GM23338 (cell line): ENCODE data around the gene TP73. TPM values are rescaled to one million over a fixed set of nuclear protein-coding genes. Genes with fewer than 3 reads are reported as not detected.

ENCODE experiments used
- ATAC-seq: fragments of 200-7000 bp; cut with Tn5 transposase; 3 replicates; pipeline ENCODE4 v1.9.1; 2020
- DNase-seq: peaks from one replicate; pipeline ENCODE4 v3.0.0-alpha.2; 2015; ENCODE audit warnings: low spot score
- H2AFZ ChIP-seq: fragments of 200-600 bp; sonication (generic); 2 replicates; pipeline ENCODE4 v1.8.0; 2016; ENCODE audit warnings: antibody characterized with exemption, mild to moderate bottlenecking, moderate library complexity
- H3F3A ChIP-seq: fragments of 200-600 bp; sonication (generic); replicated peaks from 2 replicates; pipeline ENCODE4 v1.8.0; 2017; ENCODE audit warnings: antibody characterized with exemption, mixed run types, low read depth
- H3K27ac ChIP-seq: fragments of 200-600 bp; sonication (generic); 2 replicates; pipeline ENCODE4 v1.6.1; 2016; ENCODE audit warnings: low read depth
- H3K27me3 ChIP-seq: fragments of 200-600 bp; sonication (generic); 2 replicates; pipeline ENCODE4 v1.8.0; 2016; ENCODE audit warnings: mild to moderate bottlenecking, mixed run types, moderate library complexity; ENCODE audit not compliant: insufficient read depth
- H3K36me3 ChIP-seq: fragments of 200-600 bp; sonication (generic); 2 replicates; pipeline ENCODE4 v1.8.0; 2016; ENCODE audit warnings: mild to moderate bottlenecking; ENCODE audit not compliant: insufficient read depth
- H3K4me1 ChIP-seq: fragments of 200-600 bp; sonication (generic); 2 replicates; pipeline ENCODE4 v1.8.0; 2016; ENCODE audit warnings: mild to moderate bottlenecking, moderate library complexity; ENCODE audit not compliant: insufficient read depth
- H3K4me2 ChIP-seq: fragments of 200-600 bp; sonication (generic); 2 replicates; pipeline ENCODE4 v1.7.1; 2017; ENCODE audit warnings: mixed run types
- H3K4me3 ChIP-seq: fragments of 200-600 bp; sonication (generic); 2 replicates; pipeline ENCODE4 v1.6.1; 2016; ENCODE audit warnings: mixed run types
- H3K79me2 ChIP-seq: fragments of 200-600 bp; sonication (generic); replicated peaks from 2 replicates; pipeline ENCODE4 v1.8.0; 2017; ENCODE audit warnings: mild to moderate bottlenecking; ENCODE audit not compliant: insufficient read depth
- H3K9me2 ChIP-seq: fragments of 200-600 bp; sonication (generic); 2 replicates; pipeline ENCODE4 v1.8.0; 2017; ENCODE audit not compliant: insufficient read depth
- H4K20me1 ChIP-seq: fragments of 200-600 bp; sonication (generic); replicated peaks from 2 replicates; pipeline ENCODE4 v1.8.0; 2017; ENCODE audit warnings: mild to moderate bottlenecking; ENCODE audit not compliant: insufficient read depth
- H3K27ac Mint-ChIP-seq: 2 replicates; pipeline ENCODE4 v1.8.0; 2020; ENCODE audit warnings: inconsistent platforms, mild to moderate bottlenecking, moderate library complexity, mixed read lengths
- H3K27me3 Mint-ChIP-seq: 3 replicates; pipeline ENCODE4 v1.8.0; 2022; ENCODE audit warnings: low read depth, mild to moderate bottlenecking, moderate library complexity, mixed read lengths, inconsistent platforms; ENCODE audit not compliant: insufficient read depth, poor library complexity
- H3K36me3 Mint-ChIP-seq: 3 replicates; pipeline ENCODE4 v1.8.0; 2021; ENCODE audit warnings: low read depth, mild to moderate bottlenecking, inconsistent platforms, moderate library complexity, mixed read lengths
- H3K4me1 Mint-ChIP-seq: 3 replicates; pipeline ENCODE4 v1.8.0; 2020; ENCODE audit warnings: mild to moderate bottlenecking, inconsistent platforms, mixed read lengths
- H3K4me3 Mint-ChIP-seq: 3 replicates; pipeline ENCODE4 v1.8.0; 2021; ENCODE audit warnings: moderate library complexity, mild to moderate bottlenecking, inconsistent platforms, mixed read lengths
- H3K9me3 Mint-ChIP-seq: 3 replicates; pipeline ENCODE4 v1.8.0; 2020; ENCODE audit warnings: moderate library complexity, mild to moderate bottlenecking, inconsistent platforms, mixed read lengths
- CREB1 ChIP-seq: fragments of 250-450 bp; sonication (Bioruptor Pico); IDR thresholded peaks from 2 replicates; pipeline ENCODE4 v1.5.0; 2020; ENCODE audit warnings: low read depth, mild to moderate bottlenecking, moderate library complexity
- CTCF ChIP-seq, 2 experiments: fragments of 200-600 bp in 1 of 2; sonication (generic) in 1 of 2; conservative IDR thresholded peaks; 2 replicates each; pipeline versions ENCODE4 v1.5.1 to v1.6.1; 2016 to 2017; ENCODE audit warnings: antibody characterized with exemption in 2 of 2, low read depth in 2 of 2, mild to moderate bottlenecking in 2 of 2, moderate library complexity in 1 of 2
- ETS1 ChIP-seq: IDR thresholded peaks from 2 replicates; pipeline ENCODE4 v1.6.1; 2016; ENCODE audit warnings: antibody characterized with exemption
- EZH2 ChIP-seq: fragments of 200-600 bp; sonication (generic); IDR thresholded peaks from one replicate; pipeline ENCODE4 v1.8.0; 2017; ENCODE audit warnings: antibody characterized with exemption, mild to moderate bottlenecking, low read depth; ENCODE audit not compliant: unreplicated experiment
- EZH2phosphoT487 ChIP-seq: fragments of 200-600 bp; sonication (generic); IDR thresholded peaks from one replicate; pipeline ENCODE4 v1.8.1; 2018; ENCODE audit warnings: antibody characterized with exemption; ENCODE audit not compliant: unreplicated experiment
- JUNB ChIP-seq: IDR thresholded peaks from one replicate; pipeline ENCODE4 v1.6.1; 2016; ENCODE audit warnings: antibody characterized with exemption; ENCODE audit not compliant: unreplicated experiment
- NANOG ChIP-seq: IDR thresholded peaks from 2 replicates; pipeline ENCODE4 v1.6.1; 2016; ENCODE audit warnings: antibody characterized with exemption, borderline replicate concordance
- POLR2AphosphoS5 ChIP-seq: IDR thresholded peaks from 2 replicates; pipeline ENCODE4 v1.6.1; 2016; ENCODE audit warnings: antibody characterized with exemption, low read depth
- REST ChIP-seq: IDR thresholded peaks from one replicate; pipeline ENCODE4 v1.6.1; 2018; ENCODE audit warnings: antibody characterized with exemption; ENCODE audit not compliant: unreplicated experiment
- STAT1 ChIP-seq: IDR thresholded peaks from one replicate; pipeline ENCODE4 v1.6.1; 2016; ENCODE audit warnings: antibody characterized with exemption; ENCODE audit not compliant: unreplicated experiment
- ZNF114 ChIP-seq: fragments of 250-450 bp; sonication (Bioruptor Pico); IDR thresholded peaks from 2 replicates; pipeline ENCODE4 v1.5.0; 2020; ENCODE audit warnings: mild to moderate bottlenecking, moderate library complexity
- ZNF331 ChIP-seq: fragments of 250-450 bp; sonication (Bioruptor Pico); IDR thresholded peaks from 2 replicates; pipeline ENCODE4 v1.5.0; 2020; ENCODE audit warnings: low read depth, mild to moderate bottlenecking, moderate library complexity
- ZNF462 ChIP-seq: fragments of 250-450 bp; sonication (Bioruptor Pico); IDR thresholded peaks from 2 replicates; pipeline ENCODE4 v1.5.0; 2020; ENCODE audit warnings: mild to moderate bottlenecking, moderate library complexity
- polyA plus RNA-seq: library from polyadenylated mRNA; unstranded; fragments of >200 nt; fragmentation: Nextera tagmentation; extraction: Ambion mirVana; gene quantifications from 2 replicates; pipeline ENCODE4 v1.2.1, GENCODE V29; 2016
- total RNA-seq: library from RNA; depleted of rRNA; stranded (reverse); fragments of >200 nt; shearing (Covaris generic); gene quantifications from 2 replicates; pipeline ENCODE4 v1.2.3, GENCODE V29; 2014

Gene TP73
- total and polyA plus RNA-seq, 2 experiments from 2014 or later: 1.4 to 3.4 TPM

- no peaks in the 10 kb centered on the region for H3K9me3 Mint-ChIP-seq
- Histone ChIP-seq H3K27me3 (no peaks in the 10 kb centered on the region), H3K4me3 (no peak overlapping the region), H3K36me3 (no peaks in the 10 kb centered on the region), H3K4me1 (no peaks in the 10 kb centered on the region), H3K79me2 (no peaks in the 10 kb centered on the region), H4K20me1 (no peaks in the 10 kb centered on the region), H3K9me2 (no peaks in the 10 kb centered on the region), H3K27ac (no peak overlapping the region), H2AFZ (no peak overlapping the region), H3K4me2 (no peak overlapping the region), H3F3A (no peaks in the 10 kb centered on the region)
- DNase-seq (no peak), ATAC-seq (no peak)
- no peaks in the 10 kb centered on the region for H3K36me3 Mint-ChIP-seq
- peaks cover 8% of the 10 kb centered on the region for H3K27me3 Mint-ChIP-seq
- H3K4me3 Mint-ChIP-seq: no peak overlapping the region
- TF ChIP-seq ZNF462 (CRISPR knock-in tag) (no peak), POLR2AphosphoS5 (no peak), CREB1 (CRISPR knock-in tag) (no peak), NANOG (no peak), REST (no peak), JUNB (no peak), ETS1 (no peak), ZNF114 (no peak), CTCF (conservative IDR thresholded peaks at IDR 0.05; ENCODE audit: low read depth in 2 of 2) (no peak), STAT1 (no peak), ZNF331 (CRISPR knock-in tag) (no peak), EZH2phosphoT487 (no peak), EZH2 (no peak)
- no peak overlapping the region for H3K27ac Mint-ChIP-seq
- H3K4me1 Mint-ChIP-seq: peaks cover 3% of the 10 kb centered on the region; the same call in 2 of the 3 replicates
Measured at GRCh38 chr1:3759796-3760195, 107.5 kb downstream of the TP73 start.
